Measurements from ENCODE around the gene TSPAN5.

DNA sequence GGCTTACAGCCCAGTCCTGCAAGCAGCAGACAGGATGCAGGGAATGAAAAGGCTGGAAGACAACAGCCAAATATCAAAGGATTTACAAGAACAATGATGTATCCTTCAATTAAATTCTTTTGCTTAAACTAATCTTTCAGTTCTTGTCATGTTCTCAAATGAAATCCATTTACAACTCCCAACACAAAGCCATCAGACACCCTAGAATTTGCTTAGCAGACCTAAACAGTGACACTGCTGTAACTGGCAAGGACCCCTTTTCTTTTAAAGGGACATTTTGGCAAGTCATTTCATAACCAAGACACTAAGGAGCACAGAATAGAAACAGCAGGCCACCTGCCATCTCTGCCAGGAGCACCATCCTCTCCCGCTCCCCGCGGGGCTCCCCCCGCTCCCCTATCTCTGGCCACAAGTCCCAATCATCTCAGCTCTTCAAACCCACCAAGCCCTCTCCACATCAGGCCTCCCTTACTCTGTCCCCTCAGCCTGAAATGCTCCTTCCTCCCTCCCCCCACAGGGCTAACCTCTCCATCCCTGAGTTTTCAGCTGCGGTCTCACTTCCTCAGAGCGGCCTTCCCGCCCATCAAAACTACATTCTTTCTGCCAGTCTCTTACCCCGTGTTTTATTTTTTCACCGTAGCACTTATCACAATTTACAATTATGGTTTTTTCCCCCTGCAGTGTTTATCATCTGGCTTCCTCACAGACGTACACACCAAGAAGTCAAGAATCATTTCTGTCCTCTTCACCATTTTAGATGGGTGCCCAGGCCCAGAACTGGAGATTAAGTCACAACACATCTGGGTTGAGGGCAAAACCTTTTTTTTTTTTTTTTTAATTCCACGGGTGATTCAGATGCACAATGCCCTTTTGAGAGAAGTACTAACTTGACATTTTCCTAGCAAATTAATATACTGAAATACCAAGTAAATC is 45.8 kb downstream of the TSPAN5 start:
- no peak for TF ChIP-seq EZH2phosphoT487 (conservative IDR thresholded peaks at IDR 0.05; ENCODE audit: low read length)
- TF ChIP-seq, protein P1, sequence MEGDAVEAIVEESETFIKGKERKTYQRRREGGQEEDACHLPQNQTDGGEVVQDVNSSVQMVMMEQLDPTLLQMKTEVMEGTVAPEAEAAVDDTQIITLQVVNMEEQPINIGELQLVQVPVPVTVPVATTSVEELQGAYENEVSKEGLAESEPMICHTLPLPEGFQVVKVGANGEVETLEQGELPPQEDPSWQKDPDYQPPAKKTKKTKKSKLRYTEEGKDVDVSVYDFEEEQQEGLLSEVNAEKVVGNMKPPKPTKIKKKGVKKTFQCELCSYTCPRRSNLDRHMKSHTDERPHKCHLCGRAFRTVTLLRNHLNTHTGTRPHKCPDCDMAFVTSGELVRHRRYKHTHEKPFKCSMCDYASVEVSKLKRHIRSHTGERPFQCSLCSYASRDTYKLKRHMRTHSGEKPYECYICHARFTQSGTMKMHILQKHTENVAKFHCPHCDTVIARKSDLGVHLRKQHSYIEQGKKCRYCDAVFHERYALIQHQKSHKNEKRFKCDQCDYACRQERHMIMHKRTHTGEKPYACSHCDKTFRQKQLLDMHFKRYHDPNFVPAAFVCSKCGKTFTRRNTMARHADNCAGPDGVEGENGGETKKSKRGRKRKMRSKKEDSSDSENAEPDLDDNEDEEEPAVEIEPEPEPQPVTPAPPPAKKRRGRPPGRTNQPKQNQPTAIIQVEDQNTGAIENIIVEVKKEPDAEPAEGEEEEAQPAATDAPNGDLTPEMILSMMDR (IDR thresholded peaks at IDR 0.05; ENCODE audit: insufficient read depth, low read length, poor library complexity, severe bottlenecking) = no peak

Measured in SU-DHL-6 (cell line).